Jurkat, Clone E6-1 (cell line): ENCODE data around the gene TRDN.
"Not testable (repeated sequence)": the region's sequence is repeated elsewhere in the genome, so short reads cannot be mapped to it uniquely, and the experiment has no call there.

Source experiments
- DNase-seq: peaks from one replicate; pipeline ENCODE4 v3.0.0-alpha.2; 2011; ENCODE audit warnings: low read depth, low spot score
- H3K4me3 ChIP-seq: 2 replicates; pipeline ENCODE4 v1.5.1; 2011; ENCODE audit warnings: mild to moderate bottlenecking, low read length, control low read depth, moderate library complexity

Gene TRDN

GRCh38 chr6:123343836-123344235 lies 292.9 kb downstream of the TRDN start:
- no peak for DNase-seq
- H3K4me3 ChIP-seq = no peak overlapping the region

- no peak for DNase-seq
Observed at GRCh38 chr6:123338394-123338793, 298.4 kb downstream of the TRDN start.

GRCh38 chr6:123333000-123333756 lies 303.6 kb downstream of the TRDN start:
- no peak for DNase-seq
- H3K4me3 ChIP-seq = no peak overlapping the region

More at GRCh38 chr6:123338394-123338793, 298.4 kb downstream of the TRDN start:
- H3K4me3 ChIP-seq = no peak overlapping the region

GRCh38 chr6:123332070-123332469 lies 304.7 kb downstream of the TRDN start:
- DNase-seq = no peak
- no peak overlapping the region for H3K4me3 ChIP-seq

- DNase-seq = no peak
- H3K4me3 ChIP-seq = no peak overlapping the region
Observed at GRCh38 chr6:123329337-123329736, 307.4 kb downstream of the TRDN start.

GRCh38 chr6:123323452-123324329 lies 313.1 kb downstream of the TRDN start:
- DNase-seq = no peak
- no peak overlapping the region for H3K4me3 ChIP-seq

GRCh38 chr6:123321020-123321419 lies 315.7 kb downstream of the TRDN start:
- H3K4me3 ChIP-seq = no peak overlapping the region
- DNase-seq = no peak

- no peak overlapping the region for H3K4me3 ChIP-seq
- no peak for DNase-seq
Observed at GRCh38 chr6:123316733-123317323, 319.9 kb downstream of the TRDN start.

GRCh38 chr6:123314459-123314858 lies 322.3 kb downstream of the TRDN start:
- H3K4me3 ChIP-seq, DNase-seq: not testable (repeated sequence)

GRCh38 chr6:123309130-123309529 lies 327.6 kb downstream of the TRDN start:
- DNase-seq = no peak
- H3K4me3 ChIP-seq = no peak overlapping the region

GRCh38 chr6:123306334-123306733 lies 330.4 kb downstream of the TRDN start:
- H3K4me3 ChIP-seq = no peak overlapping the region
- no peak for DNase-seq

- no peak overlapping the region for H3K4me3 ChIP-seq
- no peak for DNase-seq
Observed at GRCh38 chr6:123295672-123296071, 341.1 kb downstream of the TRDN start.

GRCh38 chr6:123295181-123295580 lies 341.6 kb downstream of the TRDN start:
- DNase-seq = no peak
- no peak overlapping the region for H3K4me3 ChIP-seq

- H3K4me3 ChIP-seq = no peak overlapping the region
- DNase-seq = no peak
Observed at GRCh38 chr6:123288649-123289048, 348.1 kb downstream of the TRDN start.

GRCh38 chr6:123276546-123276980 lies 360.2 kb downstream of the TRDN start:
- DNase-seq = no peak

GRCh38 chr6:123263981-123264380 lies 372.8 kb downstream of the TRDN start:
- no peak for DNase-seq
- no peak overlapping the region for H3K4me3 ChIP-seq

More at GRCh38 chr6:123276546-123276980, 360.2 kb downstream of the TRDN start:
- H3K4me3 ChIP-seq = no peak overlapping the region

GRCh38 chr6:123240626-123241025 lies 396.1 kb downstream of the TRDN start:
- no peak for DNase-seq
- no peak overlapping the region for H3K4me3 ChIP-seq

GRCh38 chr6:123233336-123233735 lies 403.4 kb downstream of the TRDN start:
- H3K4me3 ChIP-seq = no peak overlapping the region
- no peak for DNase-seq

- not testable (repeated sequence) for DNase-seq
Observed at GRCh38 chr6:123227789-123228188, 409.0 kb downstream of the TRDN start.

GRCh38 chr6:123226398-123226797 lies 410.4 kb downstream of the TRDN start:
- no peak for DNase-seq
- no peak overlapping the region for H3K4me3 ChIP-seq

More at GRCh38 chr6:123227789-123228188, 409.0 kb downstream of the TRDN start:
- H3K4me3 ChIP-seq = not testable (repeated sequence)
